GM23338 (cell line): ENCODE measurements around the gene MEGF11. TPM values are rescaled to one million over a fixed set of nuclear protein-coding genes. Genes with fewer than 3 reads are reported as not detected.

Experiments used
- ATAC-seq: fragments of 200-7000 bp; cut with Tn5 transposase; 3 replicates; pipeline ENCODE4 v1.9.1; 2020
- DNase-seq: peaks from one replicate; pipeline ENCODE4 v3.0.0-alpha.2; 2015; ENCODE audit warnings: low spot score
- H2AFZ ChIP-seq: fragments of 200-600 bp; sonication (generic); 2 replicates; pipeline ENCODE4 v1.8.0; 2016; ENCODE audit warnings: antibody characterized with exemption, mild to moderate bottlenecking, moderate library complexity
- H3F3A ChIP-seq: fragments of 200-600 bp; sonication (generic); replicated peaks from 2 replicates; pipeline ENCODE4 v1.8.0; 2017; ENCODE audit warnings: antibody characterized with exemption, mixed run types, low read depth
- H3K27ac ChIP-seq: fragments of 200-600 bp; sonication (generic); 2 replicates; pipeline ENCODE4 v1.6.1; 2016; ENCODE audit warnings: low read depth
- H3K27me3 ChIP-seq: fragments of 200-600 bp; sonication (generic); 2 replicates; pipeline ENCODE4 v1.8.0; 2016; ENCODE audit warnings: mild to moderate bottlenecking, mixed run types, moderate library complexity; ENCODE audit not compliant: insufficient read depth
- H3K36me3 ChIP-seq: fragments of 200-600 bp; sonication (generic); 2 replicates; pipeline ENCODE4 v1.8.0; 2016; ENCODE audit warnings: mild to moderate bottlenecking; ENCODE audit not compliant: insufficient read depth
- H3K4me1 ChIP-seq: fragments of 200-600 bp; sonication (generic); 2 replicates; pipeline ENCODE4 v1.8.0; 2016; ENCODE audit warnings: mild to moderate bottlenecking, moderate library complexity; ENCODE audit not compliant: insufficient read depth
- H3K4me2 ChIP-seq: fragments of 200-600 bp; sonication (generic); 2 replicates; pipeline ENCODE4 v1.7.1; 2017; ENCODE audit warnings: mixed run types
- H3K4me3 ChIP-seq: fragments of 200-600 bp; sonication (generic); 2 replicates; pipeline ENCODE4 v1.6.1; 2016; ENCODE audit warnings: mixed run types
- H3K79me2 ChIP-seq: fragments of 200-600 bp; sonication (generic); replicated peaks from 2 replicates; pipeline ENCODE4 v1.8.0; 2017; ENCODE audit warnings: mild to moderate bottlenecking; ENCODE audit not compliant: insufficient read depth
- H3K9me2 ChIP-seq: fragments of 200-600 bp; sonication (generic); 2 replicates; pipeline ENCODE4 v1.8.0; 2017; ENCODE audit not compliant: insufficient read depth
- H4K20me1 ChIP-seq: fragments of 200-600 bp; sonication (generic); replicated peaks from 2 replicates; pipeline ENCODE4 v1.8.0; 2017; ENCODE audit warnings: mild to moderate bottlenecking; ENCODE audit not compliant: insufficient read depth
- H3K27ac Mint-ChIP-seq: 2 replicates; pipeline ENCODE4 v1.8.0; 2020; ENCODE audit warnings: inconsistent platforms, mild to moderate bottlenecking, moderate library complexity, mixed read lengths
- H3K27me3 Mint-ChIP-seq: 3 replicates; pipeline ENCODE4 v1.8.0; 2022; ENCODE audit warnings: low read depth, mild to moderate bottlenecking, moderate library complexity, mixed read lengths, inconsistent platforms; ENCODE audit not compliant: insufficient read depth, poor library complexity
- H3K36me3 Mint-ChIP-seq: 3 replicates; pipeline ENCODE4 v1.8.0; 2021; ENCODE audit warnings: low read depth, mild to moderate bottlenecking, inconsistent platforms, moderate library complexity, mixed read lengths
- H3K4me1 Mint-ChIP-seq: 3 replicates; pipeline ENCODE4 v1.8.0; 2020; ENCODE audit warnings: mild to moderate bottlenecking, inconsistent platforms, mixed read lengths
- H3K4me3 Mint-ChIP-seq: 3 replicates; pipeline ENCODE4 v1.8.0; 2021; ENCODE audit warnings: moderate library complexity, mild to moderate bottlenecking, inconsistent platforms, mixed read lengths
- H3K9me3 Mint-ChIP-seq: 3 replicates; pipeline ENCODE4 v1.8.0; 2020; ENCODE audit warnings: moderate library complexity, mild to moderate bottlenecking, inconsistent platforms, mixed read lengths
- CREB1 ChIP-seq: fragments of 250-450 bp; sonication (Bioruptor Pico); IDR thresholded peaks from 2 replicates; pipeline ENCODE4 v1.5.0; 2020; ENCODE audit warnings: low read depth, mild to moderate bottlenecking, moderate library complexity
- CTCF ChIP-seq, 2 experiments: fragments of 200-600 bp in 1 of 2; sonication (generic) in 1 of 2; conservative IDR thresholded peaks; 2 replicates each; pipeline versions ENCODE4 v1.5.1 to v1.6.1; 2016 to 2017; ENCODE audit warnings: antibody characterized with exemption in 2 of 2, low read depth in 2 of 2, mild to moderate bottlenecking in 2 of 2, moderate library complexity in 1 of 2
- ETS1 ChIP-seq: IDR thresholded peaks from 2 replicates; pipeline ENCODE4 v1.6.1; 2016; ENCODE audit warnings: antibody characterized with exemption
- JUNB ChIP-seq: IDR thresholded peaks from one replicate; pipeline ENCODE4 v1.6.1; 2016; ENCODE audit warnings: antibody characterized with exemption; ENCODE audit not compliant: unreplicated experiment
- NANOG ChIP-seq: IDR thresholded peaks from 2 replicates; pipeline ENCODE4 v1.6.1; 2016; ENCODE audit warnings: antibody characterized with exemption, borderline replicate concordance
- POLR2AphosphoS5 ChIP-seq: IDR thresholded peaks from 2 replicates; pipeline ENCODE4 v1.6.1; 2016; ENCODE audit warnings: antibody characterized with exemption, low read depth
- ZNF331 ChIP-seq: fragments of 250-450 bp; sonication (Bioruptor Pico); IDR thresholded peaks from 2 replicates; pipeline ENCODE4 v1.5.0; 2020; ENCODE audit warnings: low read depth, mild to moderate bottlenecking, moderate library complexity
- ZNF462 ChIP-seq: fragments of 250-450 bp; sonication (Bioruptor Pico); IDR thresholded peaks from 2 replicates; pipeline ENCODE4 v1.5.0; 2020; ENCODE audit warnings: mild to moderate bottlenecking, moderate library complexity
- polyA plus RNA-seq: library from polyadenylated mRNA; unstranded; fragments of >200 nt; fragmentation: Nextera tagmentation; extraction: Ambion mirVana; gene quantifications from 2 replicates; pipeline ENCODE4 v1.2.1, GENCODE V29; 2016
- total RNA-seq: library from RNA; depleted of rRNA; stranded (reverse); fragments of >200 nt; shearing (Covaris generic); gene quantifications from 2 replicates; pipeline ENCODE4 v1.2.3, GENCODE V29; 2014

Gene MEGF11
- total and polyA plus RNA-seq, 2 experiments from 2014 or later = 1.3 to 1.9 TPM

- TF ChIP-seq ZNF462 (no peak), POLR2AphosphoS5 (no peak), NANOG (no peak)
Measured at GRCh38 chr15:65847989-65848388, 405.6 kb downstream of the MEGF11 start (continued).

DNA sequence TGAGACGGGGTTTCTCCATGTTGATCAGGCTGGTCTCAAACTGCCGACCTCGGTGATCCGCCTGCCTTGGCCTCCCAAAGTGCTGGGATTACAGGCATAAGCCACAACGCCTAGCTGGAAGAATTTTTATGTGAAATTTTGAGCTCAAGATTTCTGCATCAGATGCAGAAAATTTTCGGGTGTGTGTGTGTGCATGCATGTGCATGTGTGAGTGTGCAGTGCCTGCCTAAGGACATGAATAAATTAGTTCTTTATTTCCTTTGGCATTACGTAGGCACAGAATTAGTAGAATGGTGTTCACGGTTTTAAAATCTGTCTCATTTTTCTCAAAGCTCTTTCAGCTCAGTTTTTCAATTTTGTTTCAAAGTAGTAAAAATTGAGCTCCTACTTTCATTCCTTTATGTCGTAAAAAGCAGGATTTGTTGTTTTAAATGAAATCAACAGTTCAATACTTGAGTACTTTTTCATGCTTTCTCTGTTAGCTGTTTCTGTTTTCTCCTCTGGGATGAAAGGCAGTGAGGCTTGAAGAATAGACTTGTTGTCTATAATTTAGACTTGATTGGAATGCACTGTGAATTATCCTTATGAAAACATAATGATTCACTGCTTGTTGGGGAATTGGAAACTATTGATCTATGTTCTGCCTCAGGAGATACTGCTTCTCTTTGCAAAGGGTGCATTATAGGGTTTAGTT lies 407.6 kb downstream of the MEGF11 start:
- H3K4me2 ChIP-seq = no peak overlapping the region
- no peaks in the 10 kb centered on the region for H3K27me3 ChIP-seq
- Mint-ChIP-seq H3K4me3 (no peak overlapping the region), H3K9me3 (no peaks in the 10 kb centered on the region), H3K36me3 (no peaks in the 10 kb centered on the region), H3K27ac (no peak overlapping the region), H3K27me3 (no peaks in the 10 kb centered on the region), H3K4me1 (no peaks in the 10 kb centered on the region; the same call in 1 of the 3 replicates)
- no peaks in the 10 kb centered on the region for H3K4me1 ChIP-seq
- H2AFZ ChIP-seq = peak overlapping the region; percentile 56; the same call in 1 of the 2 replicates
- no peak overlapping the region for H3K4me3 ChIP-seq
- ATAC-seq = no peak
- no peak overlapping the region for H3K27ac ChIP-seq
- H3K9me2 ChIP-seq = no peaks in the 10 kb centered on the region
- H3K36me3 ChIP-seq = no peaks in the 10 kb centered on the region
- H3K79me2 ChIP-seq = no peaks in the 10 kb centered on the region
- H4K20me1 ChIP-seq = no peaks in the 10 kb centered on the region
- no peak for DNase-seq
- H3F3A ChIP-seq = no peaks in the 10 kb centered on the region
- no peak for TF ChIP-seq CREB1
- no peak for TF ChIP-seq JUNB
- no peak for TF ChIP-seq ZNF331 (CRISPR knock-in tag)
- TF ChIP-seq POLR2AphosphoS5 = no peak
- no peak for TF ChIP-seq ETS1
- no peak for TF ChIP-seq CTCF (conservative IDR thresholded peaks at IDR 0.05; ENCODE audit: low read depth in 2 of 2)
